ENCODE results near the gene DAB1.

The DAB1 gene

GRCh38 chr1:57067863-57068262, 356.0 kb downstream of the DAB1 start:
- Histone ChIP-seq H3K27me3 (ENCODE audit: control insufficient read depth in 5 of 5, insufficient read depth in 4 of 5, low read length in 5 of 5) (no peaks in the 10 kb centered on the region), H3K27ac (ENCODE audit: low read depth, low read length) (no peak overlapping the region), H3K9ac (ENCODE audit: low read length in 5 of 5) (no peak overlapping the region), H3K36me3 (ENCODE audit: control insufficient read depth in 5 of 5, insufficient read depth in 5 of 5, low read length in 5 of 5) (no peaks in the 10 kb centered on the region), H3K4me3 (ENCODE audit: low read depth in 1 of 5, low read length in 5 of 5) (no peak overlapping the region), H3K4me1 (ENCODE audit: control insufficient read depth in 5 of 5, insufficient read depth in 5 of 5, low read length in 5 of 5) (no peaks in the 10 kb centered on the region), H3K9me3 (ENCODE audit: control insufficient read depth in 5 of 5, low read length in 5 of 5) (no peaks in the 10 kb centered on the region)

- Histone ChIP-seq H3K4me3 (ENCODE audit: low read depth in 1 of 5, low read length in 5 of 5) (no peak overlapping the region), H3K27me3 (ENCODE audit: control insufficient read depth in 5 of 5, insufficient read depth in 4 of 5, low read length in 5 of 5) (no peaks in the 10 kb centered on the region), H3K27ac (ENCODE audit: low read depth, low read length) (no peak overlapping the region), H3K9ac (ENCODE audit: low read length in 5 of 5) (no peak overlapping the region), H3K36me3 (ENCODE audit: control insufficient read depth in 5 of 5, insufficient read depth in 5 of 5, low read length in 5 of 5) (no peaks in the 10 kb centered on the region), H3K9me3 (ENCODE audit: control insufficient read depth in 5 of 5, low read length in 5 of 5) (no peaks in the 10 kb centered on the region), H3K4me1 (ENCODE audit: control insufficient read depth in 5 of 5, insufficient read depth in 5 of 5, low read length in 5 of 5) (no peaks in the 10 kb centered on the region)
These were observed 356.8 kb downstream of the DAB1 start for GRCh38 chr1:57066980-57067610.

GRCh38 chr1:57065442-57065841, 358.4 kb downstream of the DAB1 start:
- no peaks in the 10 kb centered on the region for H3K27me3 ChIP-seq (ENCODE audit: control insufficient read depth in 5 of 5, insufficient read depth in 4 of 5, low read length in 5 of 5)
- no peak overlapping the region for H3K4me3 ChIP-seq (ENCODE audit: low read depth in 1 of 5, low read length in 5 of 5)
- H3K27ac ChIP-seq (ENCODE audit: low read depth, low read length): no peak overlapping the region
- H3K4me1 ChIP-seq (ENCODE audit: control insufficient read depth in 5 of 5, insufficient read depth in 5 of 5, low read length in 5 of 5): no peaks in the 10 kb centered on the region
- no peaks in the 10 kb centered on the region for H3K9me3 ChIP-seq (ENCODE audit: control insufficient read depth in 5 of 5, low read length in 5 of 5)
- no peaks in the 10 kb centered on the region for H3K36me3 ChIP-seq (ENCODE audit: control insufficient read depth in 5 of 5, insufficient read depth in 5 of 5, low read length in 5 of 5)
- H3K9ac ChIP-seq (ENCODE audit: low read length in 5 of 5): no peak overlapping the region

- no peak overlapping the region for H3K4me3 ChIP-seq (ENCODE audit: low read depth in 1 of 5, low read length in 5 of 5)
- H3K9ac ChIP-seq (ENCODE audit: low read length in 5 of 5): no peak overlapping the region
- no peaks in the 10 kb centered on the region for H3K36me3 ChIP-seq (ENCODE audit: control insufficient read depth in 5 of 5, insufficient read depth in 5 of 5, low read length in 5 of 5)
- H3K4me1 ChIP-seq (ENCODE audit: control insufficient read depth in 5 of 5, insufficient read depth in 5 of 5, low read length in 5 of 5): no peaks in the 10 kb centered on the region
- no peak overlapping the region for H3K27ac ChIP-seq (ENCODE audit: low read depth, low read length)
- no peaks in the 10 kb centered on the region for H3K9me3 ChIP-seq (ENCODE audit: control insufficient read depth in 5 of 5, low read length in 5 of 5)
- H3K27me3 ChIP-seq (ENCODE audit: control insufficient read depth in 5 of 5, insufficient read depth in 4 of 5, low read length in 5 of 5): no peaks in the 10 kb centered on the region
These were observed 359.3 kb downstream of the DAB1 start for GRCh38 chr1:57064379-57065140.

- Histone ChIP-seq H3K36me3 (ENCODE audit: control insufficient read depth in 5 of 5, insufficient read depth in 5 of 5, low read length in 5 of 5) (no peaks in the 10 kb centered on the region), H3K27me3 (ENCODE audit: control insufficient read depth in 5 of 5, insufficient read depth in 4 of 5, low read length in 5 of 5) (no peaks in the 10 kb centered on the region), H3K4me1 (ENCODE audit: control insufficient read depth in 5 of 5, insufficient read depth in 5 of 5, low read length in 5 of 5) (no peaks in the 10 kb centered on the region), H3K9me3 (ENCODE audit: control insufficient read depth in 5 of 5, low read length in 5 of 5) (no peaks in the 10 kb centered on the region), H3K4me3 (ENCODE audit: low read depth in 1 of 5, low read length in 5 of 5) (no peak overlapping the region), H3K9ac (ENCODE audit: low read length in 5 of 5) (no peak overlapping the region), H3K27ac (ENCODE audit: low read depth, low read length) (no peak overlapping the region)
These were observed 360.3 kb downstream of the DAB1 start for GRCh38 chr1:57063406-57064125.

GRCh38 chr1:57061369-57061768, 362.5 kb downstream of the DAB1 start:
- no peaks in the 10 kb centered on the region for H3K9me3 ChIP-seq (ENCODE audit: control insufficient read depth in 5 of 5, low read length in 5 of 5)
- H3K27me3 ChIP-seq (ENCODE audit: control insufficient read depth in 5 of 5, insufficient read depth in 4 of 5, low read length in 5 of 5): no peaks in the 10 kb centered on the region
- no peak overlapping the region for H3K4me3 ChIP-seq (ENCODE audit: low read depth in 1 of 5, low read length in 5 of 5)
- H3K4me1 ChIP-seq (ENCODE audit: control insufficient read depth in 5 of 5, insufficient read depth in 5 of 5, low read length in 5 of 5): no peaks in the 10 kb centered on the region
- no peaks in the 10 kb centered on the region for H3K36me3 ChIP-seq (ENCODE audit: control insufficient read depth in 5 of 5, insufficient read depth in 5 of 5, low read length in 5 of 5)
- H3K27ac ChIP-seq (ENCODE audit: low read depth, low read length): no peak overlapping the region
- no peak overlapping the region for H3K9ac ChIP-seq (ENCODE audit: low read length in 5 of 5)

- Histone ChIP-seq H3K27ac (ENCODE audit: low read depth, low read length) (no peak overlapping the region), H3K9me3 (ENCODE audit: control insufficient read depth in 5 of 5, low read length in 5 of 5) (no peaks in the 10 kb centered on the region), H3K36me3 (ENCODE audit: control insufficient read depth in 5 of 5, insufficient read depth in 5 of 5, low read length in 5 of 5) (no peaks in the 10 kb centered on the region), H3K27me3 (ENCODE audit: control insufficient read depth in 5 of 5, insufficient read depth in 4 of 5, low read length in 5 of 5) (no peaks in the 10 kb centered on the region), H3K4me1 (ENCODE audit: control insufficient read depth in 5 of 5, insufficient read depth in 5 of 5, low read length in 5 of 5) (no peaks in the 10 kb centered on the region), H3K9ac (ENCODE audit: low read length in 5 of 5) (no peak overlapping the region), H3K4me3 (ENCODE audit: low read depth in 1 of 5, low read length in 5 of 5) (no peak overlapping the region)
These were observed 363.4 kb downstream of the DAB1 start for GRCh38 chr1:57060451-57060850.

GRCh38 chr1:57058652-57059501, 365.0 kb downstream of the DAB1 start:
- Histone ChIP-seq H3K4me3 (ENCODE audit: low read depth in 1 of 5, low read length in 5 of 5) (no peak overlapping the region), H3K9me3 (ENCODE audit: control insufficient read depth in 5 of 5, low read length in 5 of 5) (no peaks in the 10 kb centered on the region), H3K4me1 (ENCODE audit: control insufficient read depth in 5 of 5, insufficient read depth in 5 of 5, low read length in 5 of 5) (no peaks in the 10 kb centered on the region), H3K36me3 (ENCODE audit: control insufficient read depth in 5 of 5, insufficient read depth in 5 of 5, low read length in 5 of 5) (no peaks in the 10 kb centered on the region), H3K27ac (ENCODE audit: low read depth, low read length) (no peak overlapping the region), H3K9ac (ENCODE audit: low read length in 5 of 5) (no peak overlapping the region), H3K27me3 (ENCODE audit: control insufficient read depth in 5 of 5, insufficient read depth in 4 of 5, low read length in 5 of 5) (no peaks in the 10 kb centered on the region)

- Histone ChIP-seq H3K4me1 (ENCODE audit: control insufficient read depth in 5 of 5, insufficient read depth in 5 of 5, low read length in 5 of 5) (no peaks in the 10 kb centered on the region), H3K27ac (ENCODE audit: low read depth, low read length) (no peak overlapping the region), H3K36me3 (ENCODE audit: control insufficient read depth in 5 of 5, insufficient read depth in 5 of 5, low read length in 5 of 5) (no peaks in the 10 kb centered on the region)
These were observed 375.0 kb downstream of the DAB1 start for GRCh38 chr1:57048856-57049255.

More at GRCh38 chr1:57048856-57049255, 375.0 kb downstream of the DAB1 start:
- Histone ChIP-seq H3K9me3 (ENCODE audit: control insufficient read depth in 5 of 5, low read length in 5 of 5) (no peaks in the 10 kb centered on the region), H3K4me3 (ENCODE audit: low read depth in 1 of 5, low read length in 5 of 5) (no peak overlapping the region), H3K9ac (ENCODE audit: low read length in 5 of 5) (no peak overlapping the region), H3K27me3 (ENCODE audit: control insufficient read depth in 5 of 5, insufficient read depth in 4 of 5, low read length in 5 of 5) (no peaks in the 10 kb centered on the region)

Data from subcutaneous abdominal adipose tissue (tissue), 5 donors.